GM19395 (cell line): ENCODE data around the gene CPN1.
"Not testable (repeated sequence)": the region's sequence is repeated elsewhere in the genome, so short reads cannot be mapped to it uniquely, and the experiment has no call there.

Experiments used
- ATAC-seq: cut with Tn5 transposase; IDR thresholded peaks from one replicate; pipeline ENCODE4 v1.9.1; 2021; ENCODE audit warnings: mild to moderate bottlenecking, moderate library complexity; ENCODE audit not compliant: unreplicated experiment

Gene CPN1

GRCh38 chr10:100082276-100082675, 607 bp upstream of the CPN1 start:
- ATAC-seq = not testable (repeated sequence)

- no peak for ATAC-seq
Measured at GRCh38 chr10:100076750-100077149, 4.9 kb downstream of the CPN1 start.

- ATAC-seq = no peak
Measured at GRCh38 chr10:100075426-100076220, 6.0 kb downstream of the CPN1 start.

GRCh38 chr10:100072514-100072913, 9.2 kb downstream of the CPN1 start:
- ATAC-seq = no peak

GRCh38 chr10:100071529-100071928, 10.1 kb downstream of the CPN1 start:
- no peak for ATAC-seq

- ATAC-seq = no peak
Measured at GRCh38 chr10:100067466-100067865, 14.2 kb downstream of the CPN1 start.

- no peak for ATAC-seq
Measured at GRCh38 chr10:100065084-100065660, 16.5 kb downstream of the CPN1 start.

GRCh38 chr10:100061401-100061800, 20.3 kb downstream of the CPN1 start:
- ATAC-seq = no peak

- no peak for ATAC-seq
Measured at GRCh38 chr10:100057948-100058347, 23.7 kb downstream of the CPN1 start.

- no peak for ATAC-seq
Measured at GRCh38 chr10:100053686-100054460, 27.8 kb downstream of the CPN1 start.

- peak; percentile 71 for ATAC-seq
Measured at GRCh38 chr10:100046021-100046486, 35.6 kb downstream of the CPN1 start.

GRCh38 chr10:100045592-100045991, 36.1 kb downstream of the CPN1 start:
- ATAC-seq = no peak

- ATAC-seq = no peak
Measured at GRCh38 chr10:100043796-100044195, 37.9 kb downstream of the CPN1 start.

GRCh38 chr10:100043344-100043743, 38.3 kb downstream of the CPN1 start:
- no peak for ATAC-seq

GRCh38 chr10:100041306-100042002, 40.2 kb downstream of the CPN1 start:
- ATAC-seq = no peak

GRCh38 chr10:100038561-100039071, 43.1 kb downstream of the CPN1 start:
- ATAC-seq = no peak

GRCh38 chr10:100037758-100038315, 43.8 kb downstream of the CPN1 start:
- ATAC-seq = no peak

GRCh38 chr10:100036850-100037249, 44.8 kb downstream of the CPN1 start:
- ATAC-seq = no peak

GRCh38 chr10:100033766-100034418, 47.8 kb downstream of the CPN1 start:
- no peak for ATAC-seq

GRCh38 chr10:100027416-100027815, 54.3 kb downstream of the CPN1 start:
- no peak for ATAC-seq
